Stomach (tissue), 9 donors: ENCODE data around the gene FTO. TPM values are rescaled to one million over a fixed set of nuclear protein-coding genes. Genes with fewer than 3 reads are reported as not detected.
A peak's percentile ranks its signal among the peaks of the same experiment; 100 is the strongest.

ENCODE experiments used
- DNase-seq, 2 donors: peaks; one replicate each; pipeline versions ENCODE4 v3.0.0 to v3.0.0-alpha.2; 2013 to 2019
- H3K27ac ChIP-seq, 5 donors: fragments of 200-600 bp in 4 of 5; sonication (generic) in 4 of 5; one replicate each; pipeline ENCODE4 v1.5.1; 2013 to 2019; ENCODE audit warnings: mild to moderate bottlenecking in 1 of 5, moderate library complexity in 1 of 5
- H3K27me3 ChIP-seq, 3 donors: fragments of 200-600 bp; sonication (generic); one replicate each; pipeline ENCODE4 v1.5.1; 2017 to 2019; ENCODE audit warnings: mixed run types in 1 of 3
- H3K36me3 ChIP-seq, 4 donors: fragments of 200-600 bp; sonication (generic); 1 replicate in 3 of 4; 2 replicates in 1 of 4; pipeline ENCODE4 v1.5.1; 2016 to 2019
- H3K4me1 ChIP-seq, 4 donors: fragments of 200-600 bp; sonication (generic); one replicate each; pipeline ENCODE4 v1.5.1; 2016 to 2019
- H3K4me3 ChIP-seq, 4 donors: fragments of 200-600 bp; sonication (generic) in 3 of 4; one replicate each; pipeline ENCODE4 v1.5.1; 2016 to 2019; ENCODE audit warnings: mild to moderate bottlenecking in 1 of 4
- H3K9me3 ChIP-seq, 4 donors: fragments of 200-600 bp; sonication (generic); one replicate each; pipeline ENCODE4 v1.5.1; 2016 to 2019
- CTCF ChIP-seq, 7 experiments: fragments of 450-650 bp in 4 of 7; fragments of 200-600 bp in 3 of 7; sonication (generic) in 3 of 7; IDR thresholded peaks; one replicate each; pipeline ENCODE4 v1.5.1; 2016 to 2019; ENCODE audit warnings: antibody characterized with exemption in 7 of 7, control low read depth in 2 of 7, mild to moderate bottlenecking in 1 of 7
- EP300 ChIP-seq: sonication (generic); formaldehyde crosslinking; IDR thresholded peaks from one replicate; pipeline ENCODE4 v1.6.1; 2017; ENCODE audit warnings: antibody characterized with exemption
- POLR2A ChIP-seq, 4 donors: fragments of 450-650 bp; IDR thresholded peaks; one replicate each; pipeline ENCODE4 v1.6.1; 2016; ENCODE audit warnings: antibody characterized with exemption in 4 of 4, control low read depth in 2 of 4, mild to moderate bottlenecking in 1 of 4, moderate library complexity in 1 of 4
- POLR2AphosphoS5 ChIP-seq, 3 donors: sonication (generic); formaldehyde crosslinking; IDR thresholded peaks; one replicate each; pipeline ENCODE4 v1.6.1; 2016; ENCODE audit warnings: antibody characterized with exemption in 3 of 3
- WGBS, 5 donors: extraction: QIAGEN DNeasy Blood & Tissue Kit in 3 of 5; methylation state at CpG; one replicate each; pipeline versions ENCODE4 v1.1.5 to v1.1.7; 2013 to 2018; 5-methylcytosine and 5-hydroxymethylcytosine counted together
- intact Hi-C: fragments of 100-400 bp; cut with DNase I; formaldehyde crosslinking; loops from one replicate; pipeline ENCODE4 v1.15.1; 2023; ENCODE audit warnings: low total_unique reads
- polyA plus RNA-seq, 3 donors: library from polyadenylated mRNA; stranded (reverse); fragments of 200-250 nt; gene quantifications; one replicate each; pipeline ENCODE4 v1.2.3, GENCODE V29; 2013
- total RNA-seq, 5 donors: library from RNA; depleted of rRNA; stranded (reverse); fragments of >200 nt; gene quantifications; one replicate each; pipeline versions ENCODE4 v1.1.0 to v1.2.3, GENCODE V29; 2014 to 2016
- donor health status: healthy with polysubstance abuse.
- donor health status: Bipolar disorder and iron deficiency.
- donor health status: healthy.

FTO gene
- total and polyA plus RNA-seq, 8 donors: 9.3 to 88.7 (median 24.6) TPM

- no peaks in the 10 kb centered on the region for H3K27me3 ChIP-seq
- no peaks in the 10 kb centered on the region for H3K36me3 ChIP-seq
- WGBS, 5 donors: 55 to 88% (median 74%) methylated on average over 1 of the region's 1 CpG
- no peak for DNase-seq
- TF ChIP-seq POLR2AphosphoS5 (IDR thresholded peaks at IDR 0.05) (no peak), EP300 (no peak), POLR2A (IDR thresholded peaks at IDR 0.05) (no peak), CTCF (IDR thresholded peaks at IDR 0.05) (no peak)
- intact Hi-C loops: no loop called here
- no peak overlapping the region for H3K27ac ChIP-seq
- H3K4me1 ChIP-seq: peaks cover 0 to 3% (median 0%) of the 10 kb centered on the region in 4 donors
- no peak overlapping the region for H3K4me3 ChIP-seq
- peaks cover 0 to 10% (median 7%) of the 10 kb centered on the region in 4 donors for H3K9me3 ChIP-seq
Measured at GRCh38 chr16:54026456-54026855, 322.5 kb downstream of the FTO start.

GRCh38 chr16:54027062-54027461 lies 323.1 kb downstream of the FTO start:
- Histone ChIP-seq H3K4me3 (no peak overlapping the region), H3K27ac (no peak overlapping the region), H3K36me3 (no peaks in the 10 kb centered on the region), H3K9me3 (peaks cover 0 to 11% (median 8%) of the 10 kb centered on the region in 4 donors), H3K4me1 (peaks cover 0 to 3% (median 0%) of the 10 kb centered on the region in 4 donors), H3K27me3 (no peaks in the 10 kb centered on the region)
- intact Hi-C loops: no loop called here
- WGBS, 5 donors: 75 to 85% (median 80%) methylated on average over 4 of the region's 4 CpGs
- TF ChIP-seq CTCF (IDR thresholded peaks at IDR 0.05) (no peak), EP300 (no peak), POLR2A (IDR thresholded peaks at IDR 0.05) (no peak), POLR2AphosphoS5 (IDR thresholded peaks at IDR 0.05) (no peak)
- no peak for DNase-seq

- H3K27me3 ChIP-seq: no peaks in the 10 kb centered on the region
- 85 to 93% (median 87%) methylated on average over 1 of the region's 1 CpG for WGBS, 5 donors
- peaks cover 0 to 3% (median 0%) of the 10 kb centered on the region in 4 donors for H3K4me1 ChIP-seq
- no peaks in the 10 kb centered on the region for H3K36me3 ChIP-seq
- no peak for TF ChIP-seq EP300
- H3K27ac ChIP-seq: no peak overlapping the region
- H3K4me3 ChIP-seq: no peak overlapping the region
- intact Hi-C loops: no loop called here
- H3K9me3 ChIP-seq: peaks cover 0 to 11% (median 8%) of the 10 kb centered on the region in 4 donors
- no peak for DNase-seq
Measured at GRCh38 chr16:54027558-54027957, 323.6 kb downstream of the FTO start.

- TF ChIP-seq EP300 (no peak), POLR2AphosphoS5 (IDR thresholded peaks at IDR 0.05) (no peak), POLR2A (IDR thresholded peaks at IDR 0.05) (no peak), CTCF (IDR thresholded peaks at IDR 0.05) (no peak)
- 72 to 78% (median 76%) methylated on average over 3 of the region's 3 CpGs for WGBS, 5 donors
- Histone ChIP-seq H3K4me3 (no peak overlapping the region), H3K27ac (no peak overlapping the region), H3K36me3 (no peaks in the 10 kb centered on the region), H3K9me3 (peaks cover 0 to 11% (median 8%) of the 10 kb centered on the region in 4 donors), H3K27me3 (no peaks in the 10 kb centered on the region), H3K4me1 (peaks cover 0 to 3% (median 0%) of the 10 kb centered on the region in 4 donors)
- intact Hi-C loops: no loop called here
- no peak for DNase-seq
Measured at GRCh38 chr16:54027995-54028394, 324.0 kb downstream of the FTO start.

GRCh38 chr16:54030451-54030850 lies 326.5 kb downstream of the FTO start:
- WGBS, 5 donors: 37 to 55% (median 37%) methylated on average over 1 of the region's 1 CpG
- Histone ChIP-seq H3K9me3 (peaks cover 0 to 11% (median 8%) of the 10 kb centered on the region in 4 donors), H3K36me3 (no peaks in the 10 kb centered on the region), H3K4me1 (peaks cover 0 to 3% (median 0%) of the 10 kb centered on the region in 4 donors), H3K27me3 (no peaks in the 10 kb centered on the region), H3K4me3 (no peak overlapping the region), H3K27ac (no peak overlapping the region)
- intact Hi-C loops: no loop called here
- peak in 1 of 2 donors; percentile 40 for DNase-seq
- no peak for TF ChIP-seq CTCF (IDR thresholded peaks at IDR 0.05)
- no peak for TF ChIP-seq EP300
- TF ChIP-seq POLR2A (IDR thresholded peaks at IDR 0.05): no peak
- no peak for TF ChIP-seq POLR2AphosphoS5 (IDR thresholded peaks at IDR 0.05)
